ENCODE data around the gene ZNF8. TPM values are rescaled to one million over a fixed set of nuclear protein-coding genes. Genes with fewer than 3 reads are reported as not detected.

ZNF8 gene
- total and polyA plus RNA-seq, 10 of the 15 experiments (the other 5 are each of a cell fraction or from before 2014, with no cell fraction given) = 0.46 to 5.4 (median 2.6) TPM

DNA sequence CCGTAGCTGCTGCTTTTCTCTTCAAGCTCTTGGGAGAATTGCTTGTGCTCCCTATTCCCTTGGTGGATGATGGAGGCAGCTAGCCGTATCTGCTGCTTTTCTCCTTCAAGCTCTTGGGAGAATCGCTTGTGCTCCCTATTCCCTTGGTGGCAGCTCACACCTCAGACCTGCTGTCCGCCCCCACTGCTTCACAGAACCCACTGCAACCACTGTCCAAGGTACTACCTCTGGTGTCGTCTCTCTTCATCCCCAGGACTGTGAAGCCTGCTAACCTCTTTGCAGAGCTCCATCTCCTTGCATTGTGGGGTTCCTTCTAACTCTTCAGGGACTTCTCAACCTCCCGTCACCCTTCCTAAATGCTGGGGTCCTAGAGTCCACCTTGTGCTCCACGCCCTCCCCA is 21.9 kb downstream of the ZNF8 start:
- FAIRE-seq (no peak), ATAC-seq (no peak), DNase-seq (ENCODE audit: low read depth, low spot score) (no peak)
- Histone ChIP-seq H3K4me2 (ENCODE audit: control insufficient read depth, insufficient read depth) (no peak overlapping the region), H3K36me3 (ENCODE audit: control insufficient read depth in 2 of 2, insufficient read depth in 2 of 2, low read length in 1 of 2) (peaks cover 0 to 4% of the 10 kb centered on the region in 2 experiments; a peak in 1 of 4 replicates), H2AFZ (ENCODE audit: control insufficient read depth, low read depth, low read length) (no peak overlapping the region), H3K4me3 (no peak overlapping the region), H3K4me1 (ENCODE audit: control insufficient read depth, insufficient read depth, low read length) (no peaks in the 10 kb centered on the region), H3K27ac (ENCODE audit: control insufficient read depth, insufficient read depth) (no peak overlapping the region), H3K79me2 (ENCODE audit: control insufficient read depth, insufficient read depth, low read length) (peaks cover 4% of the 10 kb centered on the region), H4K20me1 (ENCODE audit: control insufficient read depth, insufficient read depth) (no peaks in the 10 kb centered on the region), H3K9ac (ENCODE audit: control insufficient read depth, insufficient read depth, low read length) (no peak overlapping the region), H3K27me3 (replicated peaks in 1 of 2; ENCODE audit: control insufficient read depth in 2 of 2, insufficient read depth in 2 of 2, low read length in 1 of 2) (no peaks in the 10 kb centered on the region), H3K9me3 (replicated peaks; ENCODE audit: control insufficient read depth, insufficient read depth, low read length) (peaks cover 4% of the 10 kb centered on the region; the same call in 2 of the 3 replicates)
- ChIA-PET RAD21 (ENCODE audit: unreplicated experiment) (interaction anchor here (0.6 kb wide), 1 partner anchor 17 kb away, joined by 3 read pairs; no protein-coding TSS in a partner anchor), CTCF (interaction anchor here (1.0 kb wide), 1 partner anchor 9 kb away, joined by 3 read pairs; no protein-coding TSS in a partner anchor), POLR2A (no interaction called here), SMC1A (ENCODE audit: uncharacterized antibody, unreplicated experiment) (interaction anchor here (1.0 to 1.1 kb wide), 2 partner anchors 22 to 150 kb away, joined by 3 to 4 read pairs; partner anchors contain the start of genes ZNF324B and ZNF8)
- WGBS (ENCODE audit: insufficient coverage, insufficient replicate concordance, low lambda C conversion rate, missing lambda C conversion rate) = 80% methylated on average over 7 of the region's 7 CpGs
- in situ Hi-C loops (cut with MboI) (no loop called here), intact Hi-C loops (cut with micrococcal nuclease; ENCODE audit: unreplicated experiment) (loop anchor here (10.0 kb wide), 1 partner anchor 76 kb away; the partner anchor contains the start of gene ZNF544)
- no TSS peak for BruUV-seq (replicated peaks)
- no peak for TF ChIP-seq CREB1 (IDR thresholded peaks at IDR 0.05; ENCODE audit: low read depth)
- TF ChIP-seq CHD1 (IDR thresholded peaks at IDR 0.05; ENCODE audit: low read depth, low read length) = no peak
- TF ChIP-seq, protein P1, sequence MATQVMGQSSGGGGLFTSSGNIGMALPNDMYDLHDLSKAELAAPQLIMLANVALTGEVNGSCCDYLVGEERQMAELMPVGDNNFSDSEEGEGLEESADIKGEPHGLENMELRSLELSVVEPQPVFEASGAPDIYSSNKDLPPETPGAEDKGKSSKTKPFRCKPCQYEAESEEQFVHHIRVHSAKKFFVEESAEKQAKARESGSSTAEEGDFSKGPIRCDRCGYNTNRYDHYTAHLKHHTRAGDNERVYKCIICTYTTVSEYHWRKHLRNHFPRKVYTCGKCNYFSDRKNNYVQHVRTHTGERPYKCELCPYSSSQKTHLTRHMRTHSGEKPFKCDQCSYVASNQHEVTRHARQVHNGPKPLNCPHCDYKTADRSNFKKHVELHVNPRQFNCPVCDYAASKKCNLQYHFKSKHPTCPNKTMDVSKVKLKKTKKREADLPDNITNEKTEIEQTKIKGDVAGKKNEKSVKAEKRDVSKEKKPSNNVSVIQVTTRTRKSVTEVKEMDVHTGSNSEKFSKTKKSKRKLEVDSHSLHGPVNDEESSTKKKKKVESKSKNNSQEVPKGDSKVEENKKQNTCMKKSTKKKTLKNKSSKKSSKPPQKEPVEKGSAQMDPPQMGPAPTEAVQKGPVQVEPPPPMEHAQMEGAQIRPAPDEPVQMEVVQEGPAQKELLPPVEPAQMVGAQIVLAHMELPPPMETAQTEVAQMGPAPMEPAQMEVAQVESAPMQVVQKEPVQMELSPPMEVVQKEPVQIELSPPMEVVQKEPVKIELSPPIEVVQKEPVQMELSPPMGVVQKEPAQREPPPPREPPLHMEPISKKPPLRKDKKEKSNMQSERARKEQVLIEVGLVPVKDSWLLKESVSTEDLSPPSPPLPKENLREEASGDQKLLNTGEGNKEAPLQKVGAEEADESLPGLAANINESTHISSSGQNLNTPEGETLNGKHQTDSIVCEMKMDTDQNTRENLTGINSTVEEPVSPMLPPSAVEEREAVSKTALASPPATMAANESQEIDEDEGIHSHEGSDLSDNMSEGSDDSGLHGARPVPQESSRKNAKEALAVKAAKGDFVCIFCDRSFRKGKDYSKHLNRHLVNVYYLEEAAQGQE (IDR thresholded peaks at IDR 0.05; ENCODE audit: low read depth, low read length) = peak; percentile 19; the same call in 1 of the 2 replicates
- no peak for TF ChIP-seq TCF12 (IDR thresholded peaks at IDR 0.05; ENCODE audit: low read depth, low read length)

Measured in GM12878 (cell line).